ENCODE measurements around the gene HEATR3.

HEATR3 gene

GRCh38 chr16:50045412-50045811 lies 20.4 kb upstream of the HEATR3 start:
- DNase-seq (ENCODE audit: extremely low spot score): no peak
- TF ChIP-seq LEF1 (IDR thresholded peaks at IDR 0.05; ENCODE audit: borderline replicate concordance) (no peak), FOXM1 (IDR thresholded peaks at IDR 0.05; ENCODE audit: borderline replicate concordance) (no peak), CTBP1 (IDR thresholded peaks at IDR 0.05; ENCODE audit: borderline replicate concordance) (no peak), FOXK2 (IDR thresholded peaks at IDR 0.05) (no peak), ARNT (IDR thresholded peaks at IDR 0.05) (no peak), ELF4 (IDR thresholded peaks at IDR 0.05) (no peak), BHLHE40 (IDR thresholded peaks at IDR 0.05; ENCODE audit: borderline replicate concordance) (no peak), L3MBTL2 (conservative IDR thresholded peaks at IDR 0.05) (no peak), TARDBP (IDR thresholded peaks at IDR 0.05) (no peak)
- ChIA-PET POLR2A (no interaction called here), CTCF (interaction anchor here (3.7 kb wide), 1 partner anchor 20 kb away, joined by 18 read pairs; the partner anchor contains the start of gene CNEP1R1)

- ChIA-PET CTCF (interaction anchor here (3.7 kb wide), 1 partner anchor 22 kb away, joined by 18 read pairs; the partner anchor contains the start of gene CNEP1R1), POLR2A (interaction anchor here (0.9 kb wide), 1 partner anchor 12 kb away, joined by 3 read pairs; no protein-coding TSS in a partner anchor)
- TF ChIP-seq LEF1 (IDR thresholded peaks at IDR 0.05; ENCODE audit: borderline replicate concordance) (no peak), SUZ12 (IDR thresholded peaks at IDR 0.05) (no peak), ZNF384 (IDR thresholded peaks at IDR 0.05) (no peak), HDGF (IDR thresholded peaks at IDR 0.05; ENCODE audit: borderline replicate concordance) (no peak), FOXK2 (IDR thresholded peaks at IDR 0.05) (no peak)
- no peak for DNase-seq (ENCODE audit: extremely low spot score)
These were observed 18.9 kb upstream of the HEATR3 start for GRCh38 chr16:50046853-50047252.

GRCh38 chr16:50047864-50048263 lies 17.9 kb upstream of the HEATR3 start:
- TF ChIP-seq NFRKB (IDR thresholded peaks at IDR 0.05): no peak
- no peak for TF ChIP-seq CTBP1 (IDR thresholded peaks at IDR 0.05; ENCODE audit: borderline replicate concordance)
- TF ChIP-seq SP1 (IDR thresholded peaks at IDR 0.05): no peak
- TF ChIP-seq ARNT (IDR thresholded peaks at IDR 0.05): no peak
- TF ChIP-seq LEF1 (IDR thresholded peaks at IDR 0.05; ENCODE audit: borderline replicate concordance): no peak
- no peak for TF ChIP-seq ELF4 (IDR thresholded peaks at IDR 0.05)
- CTCF ChIA-PET: no interaction called here
- POLR2A ChIA-PET: no interaction called here
- DNase-seq (ENCODE audit: extremely low spot score): no peak

GRCh38 chr16:50050802-50051201 lies 15.0 kb upstream of the HEATR3 start:
- no peak for TF ChIP-seq TARDBP (IDR thresholded peaks at IDR 0.05)
- TF ChIP-seq HDGF (IDR thresholded peaks at IDR 0.05; ENCODE audit: borderline replicate concordance): no peak
- TF ChIP-seq SP1 (IDR thresholded peaks at IDR 0.05): no peak
- TF ChIP-seq CTBP1 (IDR thresholded peaks at IDR 0.05; ENCODE audit: borderline replicate concordance): no peak
- no peak for TF ChIP-seq FOXA1 (IDR thresholded peaks at IDR 0.05)
- TF ChIP-seq L3MBTL2 (conservative IDR thresholded peaks at IDR 0.05): no peak
- CTCF ChIA-PET: no interaction called here
- POLR2A ChIA-PET: no interaction called here

GRCh38 chr16:50056226-50056625 lies 9.5 kb upstream of the HEATR3 start:
- no peak for TF ChIP-seq SUZ12 (IDR thresholded peaks at IDR 0.05)
- TF ChIP-seq FOXK2 (IDR thresholded peaks at IDR 0.05): no peak
- no peak for TF ChIP-seq NFRKB (IDR thresholded peaks at IDR 0.05)
- CTCF ChIA-PET: no interaction called here
- no peak for DNase-seq (ENCODE audit: extremely low spot score)
- POLR2A ChIA-PET: interaction anchor here (1.1 kb wide), 1 partner anchor 10 kb away, joined by 4 read pairs; the partner anchor contains the start of gene HEATR3

More at GRCh38 chr16:50050802-50051201, 15.0 kb upstream of the HEATR3 start:
- DNase-seq (ENCODE audit: extremely low spot score): no peak

GRCh38 chr16:50058091-50058771 lies 7.5 kb upstream of the HEATR3 start:
- TF ChIP-seq CTBP1 (IDR thresholded peaks at IDR 0.05; ENCODE audit: borderline replicate concordance): no peak
- no peak for TF ChIP-seq ELF4 (IDR thresholded peaks at IDR 0.05)
- no peak for TF ChIP-seq TARDBP (IDR thresholded peaks at IDR 0.05)
- no peak for TF ChIP-seq SP1 (IDR thresholded peaks at IDR 0.05)
- TF ChIP-seq PKNOX1 (IDR thresholded peaks at IDR 0.05): no peak
- DNase-seq (ENCODE audit: extremely low spot score): no peak
- POLR2A ChIA-PET: interaction anchor here (0.9 kb wide), 1 partner anchor 12 kb away, joined by 3 read pairs; no protein-coding TSS in a partner anchor
- CTCF ChIA-PET: no interaction called here

GRCh38 chr16:50059111-50059510 lies 6.7 kb upstream of the HEATR3 start:
- TF ChIP-seq FOXK2 (IDR thresholded peaks at IDR 0.05) (no peak), CTBP1 (IDR thresholded peaks at IDR 0.05; ENCODE audit: borderline replicate concordance) (no peak), SP1 (IDR thresholded peaks at IDR 0.05) (no peak), FOXM1 (IDR thresholded peaks at IDR 0.05; ENCODE audit: borderline replicate concordance) (no peak), TARDBP (IDR thresholded peaks at IDR 0.05) (no peak)
- CTCF ChIA-PET: no interaction called here
- POLR2A ChIA-PET: no interaction called here
- no peak for DNase-seq (ENCODE audit: extremely low spot score)

GRCh38 chr16:50059669-50060068 lies 6.1 kb upstream of the HEATR3 start:
- DNase-seq (ENCODE audit: extremely low spot score): no peak
- TF ChIP-seq PKNOX1 (IDR thresholded peaks at IDR 0.05) (no peak), LEF1 (IDR thresholded peaks at IDR 0.05; ENCODE audit: borderline replicate concordance) (no peak), FOXA1 (IDR thresholded peaks at IDR 0.05) (no peak), NFRKB (IDR thresholded peaks at IDR 0.05) (no peak), SP1 (IDR thresholded peaks at IDR 0.05) (no peak), TARDBP (IDR thresholded peaks at IDR 0.05) (no peak), ARNT (IDR thresholded peaks at IDR 0.05) (no peak), FOXM1 (IDR thresholded peaks at IDR 0.05; ENCODE audit: borderline replicate concordance) (no peak), CTBP1 (IDR thresholded peaks at IDR 0.05; ENCODE audit: borderline replicate concordance) (no peak), SUZ12 (IDR thresholded peaks at IDR 0.05) (no peak), ZNF384 (IDR thresholded peaks at IDR 0.05) (no peak), HDGF (IDR thresholded peaks at IDR 0.05; ENCODE audit: borderline replicate concordance) (no peak), ELF4 (IDR thresholded peaks at IDR 0.05) (no peak), BHLHE40 (IDR thresholded peaks at IDR 0.05; ENCODE audit: borderline replicate concordance) (no peak), FOXK2 (IDR thresholded peaks at IDR 0.05) (no peak)
- POLR2A ChIA-PET: no interaction called here
- CTCF ChIA-PET: no interaction called here

Data from HEK293T (cell line).